SKM-1 treated with dmso at 0.1 percent for 144 hours (cell line): ENCODE results near the gene LRP2.

Experiments
- DNase-seq: peaks from one replicate; lab custom pipeline; 2025; ENCODE audit not compliant: unreplicated experiment; lab: John Stamatoyannopoulos, UW

LRP2 gene

GRCh38 chr2:169247211-169247610 lies 115.1 kb downstream of the LRP2 start:
- DNase-seq, result no peak

GRCh38 chr2:169240405-169240804 lies 121.9 kb downstream of the LRP2 start:
- DNase-seq, result no peak

GRCh38 chr2:169237939-169238338 lies 124.4 kb downstream of the LRP2 start:
- no peak for DNase-seq

- DNase-seq, result no peak
Measured at GRCh38 chr2:169237286-169237685, 125.0 kb downstream of the LRP2 start.

GRCh38 chr2:169232551-169233154 lies 129.7 kb downstream of the LRP2 start:
- no peak for DNase-seq

- DNase-seq, result no peak
Measured at GRCh38 chr2:169230204-169230603, 132.1 kb downstream of the LRP2 start.

GRCh38 chr2:169229590-169229989 lies 132.7 kb downstream of the LRP2 start:
- no peak for DNase-seq

- no peak for DNase-seq
Measured at GRCh38 chr2:169225906-169226305, 136.4 kb downstream of the LRP2 start.

GRCh38 chr2:169225233-169225750 lies 137.0 kb downstream of the LRP2 start:
- no peak for DNase-seq

- DNase-seq, result no peak
Measured at GRCh38 chr2:169222665-169223064, 139.7 kb downstream of the LRP2 start.

- DNase-seq, result no peak
Measured at GRCh38 chr2:169221745-169222369, 140.5 kb downstream of the LRP2 start.

- DNase-seq, result no peak
Measured at GRCh38 chr2:169210917-169211316, 151.4 kb downstream of the LRP2 start.

GRCh38 chr2:169208026-169208425 lies 154.3 kb downstream of the LRP2 start:
- no peak for DNase-seq

GRCh38 chr2:169205176-169205575 lies 157.2 kb downstream of the LRP2 start:
- no peak for DNase-seq

GRCh38 chr2:169203952-169204351 lies 158.4 kb downstream of the LRP2 start:
- DNase-seq, result no peak

GRCh38 chr2:169200756-169201155 lies 161.6 kb downstream of the LRP2 start:
- DNase-seq, result no peak

- DNase-seq, result no peak
Measured at GRCh38 chr2:169193618-169194017, 168.7 kb downstream of the LRP2 start.

GRCh38 chr2:169190197-169190775 lies 172.0 kb downstream of the LRP2 start:
- DNase-seq, result no peak

GRCh38 chr2:169189132-169189531 lies 173.2 kb downstream of the LRP2 start:
- no peak for DNase-seq

- DNase-seq, result no peak
Measured at GRCh38 chr2:169185711-169186110, 176.6 kb downstream of the LRP2 start.

- no peak for DNase-seq
Measured at GRCh38 chr2:169184074-169184473, 178.3 kb downstream of the LRP2 start.

GRCh38 chr2:169182573-169182972 lies 179.8 kb downstream of the LRP2 start:
- no peak for DNase-seq
